Chondrocyte (in vitro differentiated cells): Measurements from ENCODE around the gene LACRT. TPM values are rescaled to one million over a fixed set of nuclear protein-coding genes. Genes with fewer than 3 reads are reported as not detected.

ENCODE experiments used
- DNase-seq: peaks from one replicate; pipeline ENCODE4 v3.0.0; 2021; ENCODE audit warnings: mixed read lengths, low spot score
- H3K27ac Mint-ChIP-seq: one replicate; pipeline ENCODE4 v1.8.0; 2021; ENCODE audit warnings: mild to moderate bottlenecking, moderate library complexity, mixed read lengths; ENCODE audit not compliant: unreplicated experiment
- H3K27me3 Mint-ChIP-seq: 2 replicates; pipeline ENCODE4 v1.8.0; 2021; ENCODE audit warnings: low read depth, mixed read lengths
- H3K36me3 Mint-ChIP-seq: 2 replicates; pipeline ENCODE4 v1.8.0; 2021; ENCODE audit warnings: low read depth, mixed read lengths
- H3K4me1 Mint-ChIP-seq: 2 replicates; pipeline ENCODE4 v1.8.0; 2021; ENCODE audit warnings: low read depth, mild to moderate bottlenecking, mixed read lengths
- H3K4me3 Mint-ChIP-seq: one replicate; pipeline ENCODE4 v1.8.0; 2021; ENCODE audit warnings: mild to moderate bottlenecking, moderate library complexity, mixed read lengths; ENCODE audit not compliant: unreplicated experiment
- H3K9me3 Mint-ChIP-seq: 2 replicates; pipeline ENCODE4 v1.8.0; 2021; ENCODE audit warnings: low read depth, mixed read lengths
- total RNA-seq: library from RNA; stranded (reverse); gene quantifications from 3 replicates; pipeline ENCODE4 v1.2.1, GENCODE V29; 2021
- TF ChIP-seq, protein P1 (sequence below): fragments of 200-600 bp; sonication (generic); IDR thresholded peaks from 2 replicates; pipeline ENCODE4 v1.5.0; 2021; ENCODE audit warnings: antibody characterized with exemption, mild to moderate bottlenecking, moderate library complexity

LACRT gene
- total RNA-seq, 1 donor from 2014 or later: not detected

DNA sequence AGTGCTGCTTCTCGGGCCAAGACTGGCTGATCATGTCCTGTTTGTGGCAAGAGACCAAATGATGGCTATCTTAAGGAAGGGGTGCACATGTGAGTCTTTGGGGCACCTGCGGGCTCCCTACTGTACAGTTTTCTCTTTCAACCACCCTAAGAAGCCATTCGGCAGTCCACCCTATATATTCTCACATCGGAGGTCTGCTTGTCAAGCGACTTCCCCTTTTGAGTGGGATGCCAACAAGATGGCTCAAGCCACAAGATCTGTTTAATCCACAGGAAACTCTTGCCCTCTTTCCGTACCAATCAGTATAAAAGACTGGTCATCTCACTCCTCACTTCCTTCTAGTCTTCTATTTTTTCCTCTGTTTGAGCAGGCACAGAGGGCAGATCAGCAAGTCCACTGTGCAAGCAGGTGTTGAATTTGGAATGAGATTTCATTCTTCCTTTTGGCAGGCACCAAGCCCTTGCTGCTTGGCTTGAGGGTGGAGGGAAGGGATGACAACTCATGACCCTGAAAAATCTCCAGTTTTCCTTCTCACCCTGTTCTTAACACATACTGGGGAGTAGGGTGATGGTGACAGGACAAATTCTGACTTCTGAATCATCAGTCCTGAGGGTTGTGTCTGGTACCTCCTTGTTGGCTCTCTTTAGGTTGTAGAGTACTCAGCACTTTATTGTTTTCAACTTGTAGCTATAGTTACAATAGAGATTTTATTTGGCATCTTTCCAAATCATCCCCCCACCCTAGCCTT lies 17.6 kb downstream of the LACRT start:
- H3K36me3 Mint-ChIP-seq: no peaks in the 10 kb centered on the region
- H3K27ac Mint-ChIP-seq: no peak overlapping the region
- no peak for DNase-seq
- peaks cover 42% of the 10 kb centered on the region for H3K27me3 Mint-ChIP-seq
- H3K4me1 Mint-ChIP-seq: no peaks in the 10 kb centered on the region
- H3K4me3 Mint-ChIP-seq: no peak overlapping the region
- H3K9me3 Mint-ChIP-seq: no peaks in the 10 kb centered on the region
- TF ChIP-seq, protein P1, sequence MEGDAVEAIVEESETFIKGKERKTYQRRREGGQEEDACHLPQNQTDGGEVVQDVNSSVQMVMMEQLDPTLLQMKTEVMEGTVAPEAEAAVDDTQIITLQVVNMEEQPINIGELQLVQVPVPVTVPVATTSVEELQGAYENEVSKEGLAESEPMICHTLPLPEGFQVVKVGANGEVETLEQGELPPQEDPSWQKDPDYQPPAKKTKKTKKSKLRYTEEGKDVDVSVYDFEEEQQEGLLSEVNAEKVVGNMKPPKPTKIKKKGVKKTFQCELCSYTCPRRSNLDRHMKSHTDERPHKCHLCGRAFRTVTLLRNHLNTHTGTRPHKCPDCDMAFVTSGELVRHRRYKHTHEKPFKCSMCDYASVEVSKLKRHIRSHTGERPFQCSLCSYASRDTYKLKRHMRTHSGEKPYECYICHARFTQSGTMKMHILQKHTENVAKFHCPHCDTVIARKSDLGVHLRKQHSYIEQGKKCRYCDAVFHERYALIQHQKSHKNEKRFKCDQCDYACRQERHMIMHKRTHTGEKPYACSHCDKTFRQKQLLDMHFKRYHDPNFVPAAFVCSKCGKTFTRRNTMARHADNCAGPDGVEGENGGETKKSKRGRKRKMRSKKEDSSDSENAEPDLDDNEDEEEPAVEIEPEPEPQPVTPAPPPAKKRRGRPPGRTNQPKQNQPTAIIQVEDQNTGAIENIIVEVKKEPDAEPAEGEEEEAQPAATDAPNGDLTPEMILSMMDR: no peak

DNA sequence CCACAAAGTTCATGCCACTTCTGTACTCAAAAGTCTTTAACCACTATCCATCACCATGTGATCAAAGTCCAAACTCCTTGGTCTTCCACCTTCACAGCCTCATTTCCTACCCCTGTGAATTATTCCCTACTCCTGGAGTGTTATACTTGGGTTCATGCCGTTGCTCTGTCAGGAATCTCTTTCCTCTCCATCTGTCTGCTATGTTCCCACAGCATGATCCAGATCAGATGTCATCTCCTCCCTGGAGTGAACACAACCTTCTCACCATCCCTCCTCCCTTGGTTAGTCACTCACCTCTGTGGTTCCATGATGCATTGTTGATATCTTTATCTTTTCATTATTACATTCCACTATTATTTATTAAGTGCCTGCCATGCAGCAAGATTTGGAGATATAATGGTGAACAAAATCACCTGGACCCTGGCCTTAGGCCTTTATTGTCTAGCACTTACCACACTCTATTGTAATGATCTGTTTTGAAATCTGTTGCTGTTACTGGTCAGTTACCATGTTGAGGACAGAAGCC lies 22.4 kb downstream of the LACRT start:
- Mint-ChIP-seq H3K9me3 (no peaks in the 10 kb centered on the region), H3K36me3 (no peaks in the 10 kb centered on the region), H3K27ac (no peak overlapping the region), H3K4me3 (no peak overlapping the region), H3K27me3 (peaks cover 44% of the 10 kb centered on the region), H3K4me1 (no peaks in the 10 kb centered on the region)
- TF ChIP-seq, protein P1: no peak
- no peak for DNase-seq

DNA sequence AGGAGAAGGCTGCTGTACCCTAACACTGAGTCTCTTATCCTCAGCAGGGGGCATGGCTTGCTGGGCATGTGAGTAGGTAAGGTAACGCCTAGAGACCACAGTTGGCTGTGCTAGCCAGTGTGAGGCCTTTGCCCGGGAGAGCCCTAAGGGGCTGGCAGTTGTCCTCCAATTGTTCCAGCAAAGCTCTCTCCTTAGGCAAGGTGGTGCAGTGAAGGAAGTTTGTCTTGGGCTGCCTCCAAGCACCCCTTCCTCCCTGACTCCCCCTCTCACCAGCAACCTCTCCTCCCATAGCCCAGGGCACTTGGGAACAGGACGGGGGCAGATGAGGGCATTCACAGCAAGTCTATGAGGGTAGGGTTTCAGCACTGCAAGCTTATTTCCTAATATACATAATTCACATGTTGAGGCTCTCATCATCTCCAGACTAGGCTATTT lies 23.0 kb downstream of the LACRT start:
- no peaks in the 10 kb centered on the region for H3K36me3 Mint-ChIP-seq
- no peak overlapping the region for H3K27ac Mint-ChIP-seq
- H3K9me3 Mint-ChIP-seq: no peaks in the 10 kb centered on the region
- no peaks in the 10 kb centered on the region for H3K4me1 Mint-ChIP-seq
- peaks cover 49% of the 10 kb centered on the region for H3K27me3 Mint-ChIP-seq
- TF ChIP-seq, protein P1: no peak
- no peak for DNase-seq
- no peak overlapping the region for H3K4me3 Mint-ChIP-seq

DNA sequence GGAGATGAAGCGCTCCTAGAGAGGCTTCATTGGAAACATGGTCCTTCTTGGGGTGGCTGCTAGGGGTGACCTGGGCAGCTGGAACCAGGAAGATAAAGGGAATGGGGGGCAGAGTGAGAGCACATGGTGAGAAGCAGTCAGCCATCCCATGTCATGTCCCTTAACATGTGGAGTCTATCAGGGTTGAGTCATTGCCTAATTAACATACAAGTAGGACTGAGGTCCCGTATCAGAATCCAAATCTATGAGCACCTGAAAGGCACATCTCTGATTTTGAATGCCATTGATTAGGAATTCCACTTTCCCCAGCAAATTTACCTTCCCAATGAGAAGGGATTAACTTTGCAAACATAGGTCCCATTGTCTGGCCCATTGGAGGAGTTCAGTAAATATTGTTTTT lies 25.9 kb downstream of the LACRT start:
- Mint-ChIP-seq H3K9me3 (no peaks in the 10 kb centered on the region), H3K4me1 (no peaks in the 10 kb centered on the region), H3K36me3 (no peaks in the 10 kb centered on the region), H3K4me3 (no peak overlapping the region), H3K27me3 (peaks cover 35% of the 10 kb centered on the region), H3K27ac (no peak overlapping the region)
- no peak for DNase-seq
- TF ChIP-seq, protein P1: no peak

DNA sequence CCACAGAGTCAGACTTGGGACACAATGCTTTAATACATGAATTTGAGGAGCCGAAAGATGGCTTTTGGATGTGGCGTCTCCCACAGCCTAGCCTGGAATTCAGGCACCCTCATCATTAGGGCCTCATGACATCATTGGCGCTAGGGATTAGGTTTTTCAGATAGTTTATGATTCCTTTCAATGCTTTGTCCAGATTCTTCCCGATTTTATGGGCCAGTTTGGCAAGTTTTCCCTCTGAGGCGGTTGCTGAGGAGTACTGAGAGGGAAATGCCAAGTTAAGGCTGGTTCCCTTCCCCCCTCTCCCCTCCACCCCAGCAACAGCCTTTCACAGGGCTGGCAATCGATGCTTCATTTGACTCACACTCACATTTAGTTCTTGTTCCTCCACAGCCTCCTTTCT lies 26.5 kb downstream of the LACRT start:
- TF ChIP-seq, protein P1: no peak
- no peaks in the 10 kb centered on the region for H3K36me3 Mint-ChIP-seq

More for the DNA sequence above, 26.5 kb downstream of the LACRT start:
- peaks cover 2% of the 10 kb centered on the region for H3K9me3 Mint-ChIP-seq
- no peak for DNase-seq
- no peak overlapping the region for H3K4me3 Mint-ChIP-seq
- no peaks in the 10 kb centered on the region for H3K4me1 Mint-ChIP-seq
- H3K27ac Mint-ChIP-seq: no peak overlapping the region
- H3K27me3 Mint-ChIP-seq: peaks cover 35% of the 10 kb centered on the region
